Measurements from ENCODE around the gene CKS1B.
A peak's percentile ranks its signal among the peaks of the same experiment; 100 is the strongest.

DNA sequence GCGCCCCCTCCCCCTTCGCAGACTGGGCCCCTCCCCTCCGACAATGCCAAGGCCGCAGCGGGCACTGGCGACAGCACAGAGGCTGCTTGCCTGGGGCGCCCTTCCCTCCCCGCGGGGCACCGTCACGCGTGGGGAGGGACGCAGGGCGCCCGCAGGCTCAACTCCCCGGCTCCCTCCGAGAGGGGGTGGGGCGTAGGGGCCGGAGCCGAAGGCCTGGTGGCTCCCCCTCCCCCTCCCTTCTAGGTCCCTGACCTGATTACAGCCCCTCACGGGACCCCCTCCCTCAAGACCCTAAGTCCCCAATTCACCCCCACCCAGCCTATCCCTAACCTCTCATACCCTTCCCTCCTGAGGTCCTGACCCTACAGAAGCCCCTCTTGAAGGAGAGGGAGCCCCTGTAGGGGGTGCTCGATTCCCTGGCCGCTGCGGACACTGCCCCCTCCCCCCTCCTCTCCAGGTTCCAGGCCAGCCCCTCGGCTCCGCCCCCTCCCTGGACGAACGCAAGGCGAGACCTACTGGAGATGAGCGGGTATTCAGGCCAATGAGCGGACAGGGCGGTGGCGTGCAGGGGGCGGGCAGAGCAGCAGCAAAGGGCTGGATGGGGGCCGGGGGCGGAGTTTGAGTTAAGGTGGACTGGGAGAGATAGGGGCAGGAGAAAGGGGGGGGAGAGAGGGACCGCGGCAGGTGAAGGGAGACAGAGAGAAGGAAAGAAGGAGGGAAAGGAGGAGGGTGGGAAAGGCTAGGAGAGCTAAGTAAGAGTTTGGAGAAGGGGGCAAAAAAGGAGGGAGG, 27.4 kb downstream of the CKS1B start:
- TF ChIP-seq, protein P1, sequence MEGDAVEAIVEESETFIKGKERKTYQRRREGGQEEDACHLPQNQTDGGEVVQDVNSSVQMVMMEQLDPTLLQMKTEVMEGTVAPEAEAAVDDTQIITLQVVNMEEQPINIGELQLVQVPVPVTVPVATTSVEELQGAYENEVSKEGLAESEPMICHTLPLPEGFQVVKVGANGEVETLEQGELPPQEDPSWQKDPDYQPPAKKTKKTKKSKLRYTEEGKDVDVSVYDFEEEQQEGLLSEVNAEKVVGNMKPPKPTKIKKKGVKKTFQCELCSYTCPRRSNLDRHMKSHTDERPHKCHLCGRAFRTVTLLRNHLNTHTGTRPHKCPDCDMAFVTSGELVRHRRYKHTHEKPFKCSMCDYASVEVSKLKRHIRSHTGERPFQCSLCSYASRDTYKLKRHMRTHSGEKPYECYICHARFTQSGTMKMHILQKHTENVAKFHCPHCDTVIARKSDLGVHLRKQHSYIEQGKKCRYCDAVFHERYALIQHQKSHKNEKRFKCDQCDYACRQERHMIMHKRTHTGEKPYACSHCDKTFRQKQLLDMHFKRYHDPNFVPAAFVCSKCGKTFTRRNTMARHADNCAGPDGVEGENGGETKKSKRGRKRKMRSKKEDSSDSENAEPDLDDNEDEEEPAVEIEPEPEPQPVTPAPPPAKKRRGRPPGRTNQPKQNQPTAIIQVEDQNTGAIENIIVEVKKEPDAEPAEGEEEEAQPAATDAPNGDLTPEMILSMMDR (IDR thresholded peaks at IDR 0.05; ENCODE audit: low read depth, low read length, missing input control) = peak; percentile 16
- peak in 1 of 2 donors; percentile 24 for TF ChIP-seq RAD21 (IDR thresholded peaks at IDR 0.05)
- TF ChIP-seq YY1 (IDR thresholded peaks at IDR 0.05) = no peak
- no peak for TF ChIP-seq FOXA1 (IDR thresholded peaks at IDR 0.05)
- TF ChIP-seq, protein P2, sequence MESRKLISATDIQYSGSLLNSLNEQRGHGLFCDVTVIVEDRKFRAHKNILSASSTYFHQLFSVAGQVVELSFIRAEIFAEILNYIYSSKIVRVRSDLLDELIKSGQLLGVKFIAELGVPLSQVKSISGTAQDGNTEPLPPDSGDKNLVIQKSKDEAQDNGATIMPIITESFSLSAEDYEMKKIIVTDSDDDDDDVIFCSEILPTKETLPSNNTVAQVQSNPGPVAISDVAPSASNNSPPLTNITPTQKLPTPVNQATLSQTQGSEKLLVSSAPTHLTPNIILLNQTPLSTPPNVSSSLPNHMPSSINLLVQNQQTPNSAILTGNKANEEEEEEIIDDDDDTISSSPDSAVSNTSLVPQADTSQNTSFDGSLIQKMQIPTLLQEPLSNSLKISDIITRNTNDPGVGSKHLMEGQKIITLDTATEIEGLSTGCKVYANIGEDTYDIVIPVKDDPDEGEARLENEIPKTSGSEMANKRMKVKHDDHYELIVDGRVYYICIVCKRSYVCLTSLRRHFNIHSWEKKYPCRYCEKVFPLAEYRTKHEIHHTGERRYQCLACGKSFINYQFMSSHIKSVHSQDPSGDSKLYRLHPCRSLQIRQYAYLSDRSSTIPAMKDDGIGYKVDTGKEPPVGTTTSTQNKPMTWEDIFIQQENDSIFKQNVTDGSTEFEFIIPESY (IDR thresholded peaks at IDR 0.05) = no peak
